ENCODE results near the gene SEZ6L2. TPM values are rescaled to one million over a fixed set of nuclear protein-coding genes. Genes with fewer than 3 reads are reported as not detected.
A peak's percentile ranks its signal among the peaks of the same experiment; 100 is the strongest.
"Not testable (repeated sequence)": the region's sequence is repeated elsewhere in the genome, so short reads cannot be mapped to it uniquely, and the experiment has no call there.

Gene SEZ6L2
- total RNA-seq (under 1 TPM in 1 of 5 experiments, not detected in 4; 0.19 TPM), polyA plus RNA-seq (not detected), total RNA-seq (not detected)

DNA sequence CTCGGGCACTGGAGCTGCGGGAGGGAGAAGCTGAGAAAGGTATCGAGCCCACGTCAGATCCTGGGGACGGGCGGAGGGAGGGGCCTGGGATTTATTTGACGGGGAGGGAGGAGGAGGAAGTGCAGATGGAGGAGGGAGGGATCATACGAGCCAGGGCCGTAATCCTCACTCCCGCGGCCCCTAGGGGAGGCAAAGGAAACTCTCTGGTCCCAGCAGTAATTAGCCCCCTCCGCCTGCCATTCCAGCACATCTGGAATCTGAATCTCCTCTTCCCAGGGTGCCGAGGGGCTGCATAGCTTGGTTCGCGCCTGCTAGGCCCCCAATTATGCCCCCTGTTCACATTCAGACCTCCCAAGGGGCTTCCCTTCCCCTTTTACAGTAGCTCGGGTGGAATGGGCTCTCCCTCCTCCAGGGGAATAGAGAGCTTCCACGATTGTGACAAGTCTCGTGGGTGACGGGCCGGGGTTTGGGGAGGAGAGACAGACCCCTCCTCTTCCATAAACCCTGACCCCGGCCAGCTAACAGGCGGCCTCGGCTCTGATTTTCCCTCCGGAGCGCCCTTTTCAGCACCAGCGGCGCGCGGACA lies at the start of gene SEZ6L2:
Gene SEZ6L2 (minus strand): TSS at position 35 of the 586 bp plus-strand sequence. CDS start 531 bp downstream, outside the sequence.
- H3K27me3 Mint-ChIP-seq: peaks cover 16 to 35% (median 26%) of the 10 kb centered on the region in 5 donors
- CTCF ChIA-PET: no interaction called here

DNA sequence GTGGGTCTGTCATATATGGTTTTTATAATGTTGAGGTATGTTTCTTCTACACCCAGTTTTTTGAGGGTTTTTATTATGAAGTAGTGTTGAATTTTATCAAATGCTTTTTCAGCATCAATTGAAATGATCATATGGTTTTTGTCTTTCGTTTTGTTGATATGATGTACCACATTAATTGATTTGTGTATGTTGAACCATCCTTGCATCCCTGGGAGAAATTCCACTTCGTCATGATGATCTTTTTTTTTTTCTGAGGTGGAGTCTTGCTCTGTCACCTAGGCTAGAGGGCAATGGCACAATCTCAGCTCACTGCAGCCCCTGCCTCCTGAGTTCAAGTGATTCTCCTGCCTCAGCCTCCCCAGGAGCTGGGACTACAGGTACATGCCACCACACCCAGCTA lies 48.5 kb upstream of the SEZ6L2 start:
- ChIA-PET POLR2A (no interaction called here), CTCF (interaction anchor here (0.6 kb wide), 1 partner anchor 16 kb away, joined by 3 read pairs; no protein-coding TSS in a partner anchor)
- no peak overlapping the region for H3K4me3 Mint-ChIP-seq
- no peak overlapping the region for H3K4me3 ChIP-seq (ENCODE audit: low read length)
- peaks cover 0 to 5% (median 0%) of the 10 kb centered on the region in 5 donors for H3K27me3 Mint-ChIP-seq
- no peak overlapping the region for H3K27ac ChIP-seq (ENCODE audit: low read depth, low read length)
- H3K9me3 ChIP-seq (ENCODE audit: control insufficient read depth in 2 of 3, low read length in 3 of 3): no peaks in the 10 kb centered on the region
- no peak overlapping the region for H3K27ac Mint-ChIP-seq
- peaks cover 0 to 10% (median 2%) of the 10 kb centered on the region in 11 donors for H3K9me3 Mint-ChIP-seq
- DNase-seq (no peak), ATAC-seq (no peak)
- intact Hi-C loops (cut with micrococcal nuclease): no loop called here
- no peaks in the 10 kb centered on the region for H3K4me1 ChIP-seq (ENCODE audit: control insufficient read depth in 2 of 2, insufficient read depth in 2 of 2, low read length in 2 of 2)
- peaks cover 0 to 10% (median 5%) of the 10 kb centered on the region in 7 donors for H3K4me1 Mint-ChIP-seq
- H3K36me3 Mint-ChIP-seq: peaks cover 3 to 10% (median 4%) of the 10 kb centered on the region in 5 donors
- no peaks in the 10 kb centered on the region for H3K27me3 ChIP-seq (ENCODE audit: control insufficient read depth in 2 of 2, insufficient read depth in 2 of 2, low read length in 2 of 2)
- no peaks in the 10 kb centered on the region for H3K36me3 ChIP-seq (ENCODE audit: control insufficient read depth in 2 of 3, insufficient read depth in 3 of 3, low read length in 3 of 3)

More for the DNA sequence above, at the start of gene SEZ6L2:
- Mint-ChIP-seq H3K4me1 (peaks cover 4 to 19% (median 11%) of the 10 kb centered on the region in 7 donors), H3K4me3 (peak within 1 kb of the TSS; percentile 53 to 86 (median 72)), H3K27ac (no peak within 1 kb of the TSS), H3K9me3 (peaks cover 0 to 1% (median 0%) of the 10 kb centered on the region in 11 donors), H3K36me3 (peaks cover 0 to 4% (median 3%) of the 10 kb centered on the region in 5 donors)
- DNase-seq (peak in 1 of 9 donors; percentile 92), ATAC-seq (no peak)
- Histone ChIP-seq H3K36me3 (ENCODE audit: control insufficient read depth in 2 of 3, insufficient read depth in 3 of 3, low read length in 3 of 3) (no peaks in the 10 kb centered on the region), H3K4me1 (ENCODE audit: control insufficient read depth in 2 of 2, insufficient read depth in 2 of 2, low read length in 2 of 2) (peaks cover 5% of the 10 kb centered on the region in 2 donors), H3K4me3 (ENCODE audit: low read length) (peak within 1 kb of the TSS; percentile 53), H3K27me3 (ENCODE audit: control insufficient read depth in 2 of 2, insufficient read depth in 2 of 2, low read length in 2 of 2) (peaks cover 5 to 13% of the 10 kb centered on the region in 2 donors), H3K9me3 (ENCODE audit: control insufficient read depth in 2 of 3, low read length in 3 of 3) (no peaks in the 10 kb centered on the region), H3K27ac (ENCODE audit: low read depth, low read length) (no peak within 1 kb of the TSS)
- POLR2A ChIA-PET: interaction anchor here (0.9 to 1.1 kb wide), 3 partner anchors 26 to 79 kb away, joined by 3 to 8 read pairs (median 3); partner anchors contain the start of genes KCTD13 and MVP
- intact Hi-C loops (cut with micrococcal nuclease): loop anchor here (1.0 to 5.0 kb wide), 5 partner anchors 27 to 97 kb away; partner anchors contain the start of genes CDIPT (in 2 of the 2), INO80E (in 1 of the 2), KCTD13 (in 1 of the 2) and TAOK2 (in 1 of the 2)

DNA sequence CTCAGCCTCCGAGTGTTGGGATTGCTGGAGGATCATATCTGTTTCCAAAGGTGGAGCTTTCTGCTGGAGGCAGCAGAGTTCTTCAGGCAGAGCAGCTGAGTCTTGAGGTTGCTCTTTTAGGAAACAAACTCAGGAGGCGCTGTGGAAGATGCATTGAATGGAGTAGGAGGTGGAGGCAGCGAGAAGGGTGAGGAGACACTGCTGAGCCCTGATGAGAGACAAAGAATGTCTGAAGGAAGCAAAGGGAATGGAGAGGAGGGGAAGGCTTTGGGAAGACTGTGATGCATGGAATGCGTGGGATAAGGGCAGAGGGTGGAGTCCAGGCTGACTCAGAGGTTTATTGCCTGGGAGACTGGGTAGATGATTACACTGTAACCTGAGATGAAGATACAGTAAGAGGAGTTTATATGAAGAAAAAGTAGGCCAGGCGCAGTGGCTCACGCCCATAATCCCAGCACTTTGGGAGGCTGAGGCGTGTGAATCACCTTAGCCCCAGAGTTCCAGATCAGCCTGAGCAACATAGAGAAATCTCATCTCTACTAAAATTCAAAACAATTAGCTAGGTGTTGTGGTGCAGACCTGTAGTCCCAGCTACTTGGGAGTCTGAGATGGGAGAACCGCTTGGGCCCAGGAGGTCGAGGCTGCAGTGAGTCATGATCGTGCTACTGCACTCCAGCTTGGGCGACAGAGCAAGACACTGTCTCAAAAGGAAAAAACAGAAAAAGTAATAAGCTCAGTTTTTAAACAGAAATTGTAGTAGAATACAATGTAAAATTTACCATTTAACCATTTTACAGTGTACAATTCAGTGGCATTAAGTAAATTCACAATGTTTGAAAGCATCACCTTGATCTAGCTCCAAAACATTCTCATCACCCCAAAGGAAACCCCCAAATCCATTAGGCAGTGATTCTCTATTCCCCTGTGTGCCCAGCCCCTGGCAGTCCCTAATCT lies 44.8 kb upstream of the SEZ6L2 start:
- Mint-ChIP-seq H3K9me3 (peaks cover 0 to 4% (median 0%) of the 10 kb centered on the region in 11 donors), H3K27ac (peak overlapping the region in 3 of 9 donors; percentile 9 to 57 (median 38)), H3K27me3 (peaks cover 0 to 8% (median 0%) of the 10 kb centered on the region in 5 donors), H3K4me1 (peaks cover 0 to 19% (median 9%) of the 10 kb centered on the region in 7 donors), H3K36me3 (no peaks in the 10 kb centered on the region), H3K4me3 (no peak overlapping the region)
- POLR2A ChIA-PET: interaction anchor here (0.5 to 0.6 kb wide), 2 partner anchors 92 to 814 kb away, joined by 3 to 5 read pairs; no protein-coding TSS in a partner anchor
- Histone ChIP-seq H3K27me3 (ENCODE audit: control insufficient read depth in 2 of 2, insufficient read depth in 2 of 2, low read length in 2 of 2) (no peaks in the 10 kb centered on the region), H3K9me3 (ENCODE audit: control insufficient read depth in 2 of 3, low read length in 3 of 3) (no peaks in the 10 kb centered on the region), H3K36me3 (ENCODE audit: control insufficient read depth in 2 of 3, insufficient read depth in 3 of 3, low read length in 3 of 3) (no peaks in the 10 kb centered on the region), H3K4me1 (ENCODE audit: control insufficient read depth in 2 of 2, insufficient read depth in 2 of 2, low read length in 2 of 2) (no peaks in the 10 kb centered on the region), H3K27ac (ENCODE audit: low read depth, low read length) (peak overlapping the region; percentile 14), H3K4me3 (ENCODE audit: low read length) (no peak overlapping the region)
- CTCF ChIA-PET: interaction anchor here (0.5 kb wide), 1 partner anchor 278 kb away, joined by 3 read pairs; no protein-coding TSS in a partner anchor
- DNase-seq: no peak
- intact Hi-C loops (cut with micrococcal nuclease): no loop called here
- no peak for ATAC-seq

DNA sequence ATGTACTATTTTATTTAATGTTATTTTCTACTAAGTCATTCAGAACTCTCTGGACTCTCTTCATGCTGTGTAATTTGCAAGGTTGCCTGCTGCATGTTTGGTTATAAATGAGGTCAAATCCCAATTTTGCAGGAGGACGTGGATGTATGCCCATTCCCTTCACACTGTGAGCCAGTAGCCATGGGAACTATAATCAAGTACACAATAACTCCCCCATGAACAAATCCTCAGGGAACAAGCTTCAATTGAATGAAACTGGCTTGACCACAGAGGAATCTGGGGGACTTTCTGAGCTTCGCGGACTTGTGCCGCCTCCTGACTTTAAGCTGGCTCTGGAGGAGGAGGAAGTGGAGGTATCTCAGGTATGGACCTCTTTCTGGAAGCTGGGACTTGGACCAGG lies 41.3 kb upstream of the SEZ6L2 start:
- Mint-ChIP-seq H3K4me1 (peaks cover 0 to 19% (median 9%) of the 10 kb centered on the region in 7 donors), H3K27ac (no peak overlapping the region), H3K36me3 (no peaks in the 10 kb centered on the region), H3K27me3 (peaks cover 0 to 19% (median 0%) of the 10 kb centered on the region in 5 donors), H3K4me3 (no peak overlapping the region), H3K9me3 (peaks cover 0 to 4% (median 0%) of the 10 kb centered on the region in 11 donors)
- Histone ChIP-seq H3K4me1 (ENCODE audit: control insufficient read depth in 2 of 2, insufficient read depth in 2 of 2, low read length in 2 of 2) (no peaks in the 10 kb centered on the region), H3K4me3 (ENCODE audit: low read length) (no peak overlapping the region), H3K27ac (ENCODE audit: low read depth, low read length) (no peak overlapping the region), H3K27me3 (ENCODE audit: control insufficient read depth in 2 of 2, insufficient read depth in 2 of 2, low read length in 2 of 2) (no peaks in the 10 kb centered on the region), H3K36me3 (ENCODE audit: control insufficient read depth in 2 of 3, insufficient read depth in 3 of 3, low read length in 3 of 3) (no peaks in the 10 kb centered on the region), H3K9me3 (ENCODE audit: control insufficient read depth in 2 of 3, low read length in 3 of 3) (no peaks in the 10 kb centered on the region)
- ATAC-seq (no peak), DNase-seq (no peak)
- POLR2A ChIA-PET: no interaction called here
- intact Hi-C loops (cut with micrococcal nuclease): no loop called here
- CTCF ChIA-PET: interaction anchor here (0.6 kb wide), 1 partner anchor 123 kb away, joined by 3 read pairs; no protein-coding TSS in a partner anchor

DNA sequence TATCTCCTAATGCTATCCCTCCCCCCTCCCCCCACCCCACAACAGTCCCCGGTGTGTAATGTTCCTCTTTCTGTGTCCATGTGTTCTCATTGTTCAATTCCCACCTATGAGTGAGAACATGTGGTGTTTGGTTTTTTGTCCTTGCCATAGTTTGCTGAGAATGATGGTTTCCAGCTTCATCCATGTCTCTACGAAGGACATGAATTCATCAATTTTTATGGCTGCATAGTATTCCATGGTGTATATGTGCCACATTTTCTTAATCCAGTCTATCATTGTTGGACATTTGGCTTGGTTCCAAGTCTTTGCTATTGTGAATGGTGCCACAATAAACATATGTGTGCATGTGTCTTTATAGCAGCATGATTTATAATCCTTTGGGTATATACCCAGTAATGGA lies 32.4 kb upstream of the SEZ6L2 start:
- ATAC-seq; H3K9me3 Mint-ChIP-seq; H3K27ac ChIP-seq (ENCODE audit: low read depth, low read length); H3K27ac Mint-ChIP-seq; intact Hi-C loops (cut with micrococcal nuclease); POLR2A ChIA-PET; H3K4me3 ChIP-seq (ENCODE audit: low read length); H3K4me1 ChIP-seq (ENCODE audit: control insufficient read depth in 2 of 2, insufficient read depth in 2 of 2, low read length in 2 of 2); H3K36me3 ChIP-seq (ENCODE audit: control insufficient read depth in 2 of 3, insufficient read depth in 3 of 3, low read length in 3 of 3); H3K27me3 ChIP-seq (ENCODE audit: control insufficient read depth in 2 of 2, insufficient read depth in 2 of 2, low read length in 2 of 2); DNase-seq; H3K36me3 Mint-ChIP-seq; CTCF ChIA-PET; H3K4me3 Mint-ChIP-seq; H3K9me3 ChIP-seq (ENCODE audit: control insufficient read depth in 2 of 3, low read length in 3 of 3): not testable (repeated sequence)
- H3K4me1 Mint-ChIP-seq: peaks cover 4 to 13% (median 9%) of the 10 kb centered on the region in 7 donors
- H3K27me3 Mint-ChIP-seq: peaks cover 0 to 39% (median 3%) of the 10 kb centered on the region in 5 donors
